Measurements from ENCODE around the gene STAT2. TPM values are rescaled to one million over a fixed set of nuclear protein-coding genes. Genes with fewer than 3 reads are reported as not detected.
A peak's percentile ranks its signal among the peaks of the same experiment; 100 is the strongest.

The STAT2 gene
- total and polyA plus RNA-seq, 9 of the 15 experiments (the other 6 are each of a cell fraction or from before 2014, with no cell fraction given): 15.5 to 46.9 (median 40.1) TPM

DNA sequence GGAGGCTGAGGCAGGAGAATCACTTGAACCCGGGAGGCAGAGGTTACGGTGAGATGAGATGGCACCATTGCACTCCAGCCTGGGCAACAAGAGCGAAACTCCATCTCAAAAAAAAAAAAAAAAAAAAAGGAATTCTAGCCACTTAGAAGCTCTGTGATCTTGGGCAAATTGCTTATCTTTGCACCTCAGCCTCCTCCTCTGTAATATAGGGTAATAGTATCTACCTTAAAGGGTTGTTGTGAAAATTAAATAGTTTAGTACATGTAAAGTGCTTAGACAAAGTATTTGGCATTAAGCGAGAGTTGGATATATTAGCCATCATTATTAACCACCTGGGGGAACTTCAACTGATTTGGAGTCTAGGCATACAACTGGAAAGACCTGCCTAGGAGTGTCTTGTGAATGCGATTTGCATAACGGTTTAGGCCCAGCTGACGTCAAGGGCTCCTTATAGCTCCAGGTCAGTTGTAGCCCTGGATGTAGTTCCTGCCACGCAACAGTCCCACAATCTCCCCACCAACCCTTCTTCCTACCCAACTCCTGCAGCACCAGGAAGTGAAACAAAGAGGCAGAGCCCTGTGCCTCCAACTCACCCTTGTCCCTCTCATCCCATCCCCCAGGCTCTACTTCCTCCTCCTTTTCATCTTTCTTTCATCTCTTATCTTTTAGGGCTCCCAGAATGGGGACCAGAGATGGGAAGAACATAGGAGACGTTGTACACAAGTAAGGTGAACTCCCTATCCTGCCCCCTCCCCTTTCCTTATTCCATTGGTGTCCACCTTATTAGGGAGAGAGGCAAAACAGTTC is 23.3 kb downstream of the STAT2 start (continued):
- TF ChIP-seq SP2 (IDR thresholded peaks at IDR 0.05; ENCODE audit: extremely low read depth, low read depth, low read length, poor library complexity, severe bottlenecking): no peak
- TF ChIP-seq HNRNPL (IDR thresholded peaks at IDR 0.05; ENCODE audit: low read depth, low read length): no peak
- TF ChIP-seq LCOR (CRISPR knock-in tag; IDR thresholded peaks at IDR 0.05): no peak
- TF ChIP-seq FOXO4 (CRISPR knock-in tag; IDR thresholded peaks at IDR 0.05): no peak
- peak; percentile 50 for TF ChIP-seq DPF2 (IDR thresholded peaks at IDR 0.05)
- TF ChIP-seq, protein P1, sequence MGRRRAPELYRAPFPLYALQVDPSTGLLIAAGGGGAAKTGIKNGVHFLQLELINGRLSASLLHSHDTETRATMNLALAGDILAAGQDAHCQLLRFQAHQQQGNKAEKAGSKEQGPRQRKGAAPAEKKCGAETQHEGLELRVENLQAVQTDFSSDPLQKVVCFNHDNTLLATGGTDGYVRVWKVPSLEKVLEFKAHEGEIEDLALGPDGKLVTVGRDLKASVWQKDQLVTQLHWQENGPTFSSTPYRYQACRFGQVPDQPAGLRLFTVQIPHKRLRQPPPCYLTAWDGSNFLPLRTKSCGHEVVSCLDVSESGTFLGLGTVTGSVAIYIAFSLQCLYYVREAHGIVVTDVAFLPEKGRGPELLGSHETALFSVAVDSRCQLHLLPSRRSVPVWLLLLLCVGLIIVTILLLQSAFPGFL (CRISPR knock-in tag; IDR thresholded peaks at IDR 0.05): no peak
- no peak for TF ChIP-seq KAT2B (IDR thresholded peaks at IDR 0.05; ENCODE audit: low read depth, low read length)
- TF ChIP-seq PHB (CRISPR knock-in tag; IDR thresholded peaks at IDR 0.05): no peak
- TF ChIP-seq PCBP2 (IDR thresholded peaks at IDR 0.05; ENCODE audit: low read depth, low read length, poor library complexity, severe bottlenecking): no peak
- no peak for TF ChIP-seq KLF10 (CRISPR knock-in tag; IDR thresholded peaks at IDR 0.05)
- TF ChIP-seq, protein P2, sequence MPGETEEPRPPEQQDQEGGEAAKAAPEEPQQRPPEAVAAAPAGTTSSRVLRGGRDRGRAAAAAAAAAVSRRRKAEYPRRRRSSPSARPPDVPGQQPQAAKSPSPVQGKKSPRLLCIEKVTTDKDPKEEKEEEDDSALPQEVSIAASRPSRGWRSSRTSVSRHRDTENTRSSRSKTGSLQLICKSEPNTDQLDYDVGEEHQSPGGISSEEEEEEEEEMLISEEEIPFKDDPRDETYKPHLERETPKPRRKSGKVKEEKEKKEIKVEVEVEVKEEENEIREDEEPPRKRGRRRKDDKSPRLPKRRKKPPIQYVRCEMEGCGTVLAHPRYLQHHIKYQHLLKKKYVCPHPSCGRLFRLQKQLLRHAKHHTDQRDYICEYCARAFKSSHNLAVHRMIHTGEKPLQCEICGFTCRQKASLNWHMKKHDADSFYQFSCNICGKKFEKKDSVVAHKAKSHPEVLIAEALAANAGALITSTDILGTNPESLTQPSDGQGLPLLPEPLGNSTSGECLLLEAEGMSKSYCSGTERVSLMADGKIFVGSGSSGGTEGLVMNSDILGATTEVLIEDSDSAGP (CRISPR knock-in tag; IDR thresholded peaks at IDR 0.05): no peak
- TF ChIP-seq IRF2 (CRISPR knock-in tag; IDR thresholded peaks at IDR 0.05): no peak
- peak; percentile 44 to 86 for TF ChIP-seq AFF1 (IDR thresholded peaks at IDR 0.05; ENCODE audit: low read depth in 1 of 2, partially characterized antibody in 2 of 2)
- TF ChIP-seq MNT (conservative IDR thresholded peaks at IDR 0.05): peak in 1 of 2 experiments; percentile 58; a peak in 2 of 4 replicates

All from K562 (cell line).